C4-2B (cell line): ENCODE data around the gene IL5.

Experiments used
- ZFX ChIP-seq: fragments of 450-650 bp; IDR thresholded peaks from 2 replicates; pipeline ENCODE4 v1.6.1; 2017
- TF ChIP-seq, protein P1 (sequence below): fragments of 450-650 bp; conservative IDR thresholded peaks from 2 replicates; pipeline ENCODE4 v1.5.1; 2017; ENCODE audit warnings: mild to moderate bottlenecking

DNA sequence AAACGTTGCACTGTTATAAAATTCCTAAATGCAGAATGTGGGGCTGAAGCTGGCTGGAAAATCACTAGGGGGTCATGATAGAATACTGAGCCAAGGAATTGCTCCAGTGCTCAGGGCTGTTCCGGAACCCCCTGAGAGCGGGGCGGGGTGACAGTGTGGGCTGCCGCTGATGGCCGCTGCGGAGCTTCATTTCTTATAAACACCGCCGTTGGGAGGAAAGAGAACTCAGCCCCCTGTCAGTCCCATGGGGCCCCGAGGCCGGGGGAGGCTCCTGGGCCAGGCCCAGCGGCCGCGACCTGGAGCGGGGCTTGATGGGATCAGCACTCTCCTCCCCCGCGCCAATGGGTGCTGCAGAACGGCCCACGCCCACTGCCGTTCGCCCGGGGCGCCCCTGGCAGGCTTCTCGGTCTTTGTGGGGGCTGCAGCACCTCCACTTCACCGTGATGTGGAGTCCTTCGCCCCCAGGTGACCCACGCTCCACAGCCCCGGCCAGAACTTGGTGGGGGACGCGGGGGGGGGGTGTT, 47.6 kb downstream of the IL5 start:
- TF ChIP-seq, protein P1, sequence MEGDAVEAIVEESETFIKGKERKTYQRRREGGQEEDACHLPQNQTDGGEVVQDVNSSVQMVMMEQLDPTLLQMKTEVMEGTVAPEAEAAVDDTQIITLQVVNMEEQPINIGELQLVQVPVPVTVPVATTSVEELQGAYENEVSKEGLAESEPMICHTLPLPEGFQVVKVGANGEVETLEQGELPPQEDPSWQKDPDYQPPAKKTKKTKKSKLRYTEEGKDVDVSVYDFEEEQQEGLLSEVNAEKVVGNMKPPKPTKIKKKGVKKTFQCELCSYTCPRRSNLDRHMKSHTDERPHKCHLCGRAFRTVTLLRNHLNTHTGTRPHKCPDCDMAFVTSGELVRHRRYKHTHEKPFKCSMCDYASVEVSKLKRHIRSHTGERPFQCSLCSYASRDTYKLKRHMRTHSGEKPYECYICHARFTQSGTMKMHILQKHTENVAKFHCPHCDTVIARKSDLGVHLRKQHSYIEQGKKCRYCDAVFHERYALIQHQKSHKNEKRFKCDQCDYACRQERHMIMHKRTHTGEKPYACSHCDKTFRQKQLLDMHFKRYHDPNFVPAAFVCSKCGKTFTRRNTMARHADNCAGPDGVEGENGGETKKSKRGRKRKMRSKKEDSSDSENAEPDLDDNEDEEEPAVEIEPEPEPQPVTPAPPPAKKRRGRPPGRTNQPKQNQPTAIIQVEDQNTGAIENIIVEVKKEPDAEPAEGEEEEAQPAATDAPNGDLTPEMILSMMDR, result no peak
- no peak for TF ChIP-seq ZFX
